OCI-LY1 (cell line): Measurements from ENCODE around the gene DLX4.

Source experiments
- EZH2 ChIP-seq: fragments of 200-600 bp; sonication (generic), shearing (Covaris generic); IDR thresholded peaks from 2 replicates; pipeline ENCODE4 v1.8.0; 2017; ENCODE audit warnings: borderline replicate concordance, mixed run types, mild to moderate bottlenecking, antibody characterized with exemption, low read length, moderate library complexity, mixed read lengths
- TF ChIP-seq, protein P1 (sequence below): fragments of 200-600 bp; sonication (generic), shearing (Covaris generic); IDR thresholded peaks from 2 replicates; pipeline ENCODE4 v1.5.1; 2017; ENCODE audit warnings: mild to moderate bottlenecking, antibody characterized with exemption, low read length, moderate library complexity, mixed read lengths

DNA sequence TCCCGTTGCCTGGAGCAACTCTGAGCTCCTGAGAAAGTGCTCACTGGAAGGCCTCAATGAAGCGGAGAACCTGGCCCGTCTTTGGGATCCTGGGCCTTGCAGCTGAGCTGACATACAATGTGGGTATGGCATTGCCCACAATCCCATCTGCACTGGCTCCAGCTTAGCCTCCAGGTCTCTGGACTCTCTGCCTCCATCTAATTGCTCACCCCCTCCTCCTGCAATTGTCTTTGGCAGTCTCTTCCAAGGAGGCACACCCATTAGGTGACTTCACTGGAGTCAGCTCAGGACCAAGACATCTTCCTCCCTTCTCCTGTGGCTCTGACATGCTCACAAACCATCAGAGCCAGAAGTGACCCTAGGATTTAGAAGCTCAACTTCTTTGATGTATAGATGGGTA, 1.5 kb downstream of the DLX4 start:
- TF ChIP-seq, protein P1, sequence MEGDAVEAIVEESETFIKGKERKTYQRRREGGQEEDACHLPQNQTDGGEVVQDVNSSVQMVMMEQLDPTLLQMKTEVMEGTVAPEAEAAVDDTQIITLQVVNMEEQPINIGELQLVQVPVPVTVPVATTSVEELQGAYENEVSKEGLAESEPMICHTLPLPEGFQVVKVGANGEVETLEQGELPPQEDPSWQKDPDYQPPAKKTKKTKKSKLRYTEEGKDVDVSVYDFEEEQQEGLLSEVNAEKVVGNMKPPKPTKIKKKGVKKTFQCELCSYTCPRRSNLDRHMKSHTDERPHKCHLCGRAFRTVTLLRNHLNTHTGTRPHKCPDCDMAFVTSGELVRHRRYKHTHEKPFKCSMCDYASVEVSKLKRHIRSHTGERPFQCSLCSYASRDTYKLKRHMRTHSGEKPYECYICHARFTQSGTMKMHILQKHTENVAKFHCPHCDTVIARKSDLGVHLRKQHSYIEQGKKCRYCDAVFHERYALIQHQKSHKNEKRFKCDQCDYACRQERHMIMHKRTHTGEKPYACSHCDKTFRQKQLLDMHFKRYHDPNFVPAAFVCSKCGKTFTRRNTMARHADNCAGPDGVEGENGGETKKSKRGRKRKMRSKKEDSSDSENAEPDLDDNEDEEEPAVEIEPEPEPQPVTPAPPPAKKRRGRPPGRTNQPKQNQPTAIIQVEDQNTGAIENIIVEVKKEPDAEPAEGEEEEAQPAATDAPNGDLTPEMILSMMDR, result no peak
- TF ChIP-seq EZH2, result no peak
